Liver (tissue), 9 donors: ENCODE measurements around the gene EVI5. TPM values are rescaled to one million over a fixed set of nuclear protein-coding genes. Genes with fewer than 3 reads are reported as not detected.

Source experiments
- DNase-seq: peaks from one replicate; pipeline ENCODE4 v3.0.0-alpha.2; 2017; ENCODE audit warnings: low spot score
- H3K27ac ChIP-seq, 2 donors: one replicate each; pipeline ENCODE4 v1.7.0; 2013; ENCODE audit warnings: inconsistent platforms in 2 of 2, low read length in 2 of 2, control low read depth in 1 of 2, low read depth in 1 of 2, mild to moderate bottlenecking in 1 of 2
- H3K27me3 ChIP-seq, 4 donors: one replicate each; pipeline versions ENCODE4 v1.6.1 to v1.7.0; 2013; ENCODE audit warnings: low read length in 3 of 4, inconsistent platforms in 1 of 4, mild to moderate bottlenecking in 1 of 4, moderate library complexity in 1 of 4; ENCODE audit not compliant: control insufficient read depth in 4 of 4, insufficient read depth in 4 of 4
- H3K36me3 ChIP-seq, 4 donors: one replicate each; pipeline versions ENCODE4 v1.6.1 to v1.7.0; 2013; ENCODE audit warnings: low read length in 3 of 4, mild to moderate bottlenecking in 3 of 4, low read depth in 1 of 4, moderate library complexity in 1 of 4; ENCODE audit not compliant: control insufficient read depth in 4 of 4, insufficient read depth in 3 of 4
- H3K4me1 ChIP-seq, 4 donors: one replicate each; pipeline versions ENCODE4 v1.6.1 to v1.7.0; 2013; ENCODE audit warnings: low read length in 3 of 4, mild to moderate bottlenecking in 3 of 4, moderate library complexity in 1 of 4; ENCODE audit not compliant: control insufficient read depth in 4 of 4, insufficient read depth in 4 of 4
- H3K4me3 ChIP-seq, 3 donors: one replicate each; pipeline versions ENCODE4 v1.6.1 to v1.7.0; 2013; ENCODE audit warnings: low read length in 3 of 3, control low read depth in 1 of 3, low read depth in 1 of 3, mild to moderate bottlenecking in 1 of 3
- H3K9ac ChIP-seq, 2 donors: one replicate each; pipeline ENCODE4 v1.7.0; 2013; ENCODE audit warnings: low read length in 2 of 2, mild to moderate bottlenecking in 2 of 2, moderate library complexity in 2 of 2, control low read depth in 1 of 2, low read depth in 1 of 2
- H3K9me3 ChIP-seq, 4 donors: one replicate each; pipeline versions ENCODE4 v1.6.1 to v1.7.0; 2013; ENCODE audit warnings: low read length in 3 of 4; ENCODE audit not compliant: control insufficient read depth in 4 of 4
- ATF3 ChIP-seq: IDR thresholded peaks from 2 replicates; pipeline ENCODE4 v1.6.1; 2016; ENCODE audit warnings: antibody characterized with exemption
- CTCF ChIP-seq: fragments of 150-350 bp; IDR thresholded peaks from 2 replicates; pipeline ENCODE4 v1.5.1; 2017; ENCODE audit warnings: improper control_type of control experiment, low read depth, low read length; ENCODE audit not compliant: missing input control
- EGR1 ChIP-seq, 2 donors: IDR thresholded peaks; 2 replicates each; pipeline ENCODE4 v1.6.1; 2016 to 2018; ENCODE audit warnings: antibody characterized with exemption in 2 of 2, low read depth in 2 of 2
- FOXA1 ChIP-seq: IDR thresholded peaks from 2 replicates; pipeline ENCODE4 v1.6.1; 2016; ENCODE audit warnings: antibody characterized with exemption
- FOXA2 ChIP-seq: IDR thresholded peaks from 2 replicates; pipeline ENCODE4 v1.6.1; 2016; ENCODE audit warnings: antibody characterized with exemption
- GABPA ChIP-seq, 2 donors: IDR thresholded peaks in 1 of 2; conservative IDR thresholded peaks in 1 of 2; 2 replicates each; pipeline ENCODE4 v1.6.1; 2016; ENCODE audit warnings: antibody characterized with exemption in 2 of 2, mild to moderate bottlenecking in 1 of 2, moderate library complexity in 1 of 2
- HNF4A ChIP-seq, 2 donors: conservative IDR thresholded peaks; 2 replicates each; pipeline ENCODE4 v1.6.1; 2016; ENCODE audit warnings: antibody characterized with exemption in 2 of 2, mild to moderate bottlenecking in 2 of 2
- HNF4G ChIP-seq: IDR thresholded peaks from 2 replicates; pipeline ENCODE4 v1.6.1; 2016; ENCODE audit warnings: antibody characterized with exemption
- JUND ChIP-seq, 2 donors: IDR thresholded peaks; 2 replicates each; pipeline ENCODE4 v1.6.1; 2016; ENCODE audit warnings: antibody characterized with exemption in 2 of 2
- MAX ChIP-seq: IDR thresholded peaks from 2 replicates; pipeline ENCODE4 v1.6.1; 2016; ENCODE audit warnings: antibody characterized with exemption
- NR2F2 ChIP-seq: IDR thresholded peaks from 2 replicates; pipeline ENCODE4 v1.6.1; 2016; ENCODE audit warnings: antibody characterized with exemption
- RAD21 ChIP-seq, 2 donors: IDR thresholded peaks; 2 replicates each; pipeline ENCODE4 v1.6.1; 2016; ENCODE audit warnings: antibody characterized with exemption in 2 of 2, mild to moderate bottlenecking in 2 of 2
- REST ChIP-seq: IDR thresholded peaks from 2 replicates; pipeline ENCODE4 v1.6.1; 2016; ENCODE audit warnings: antibody characterized with exemption, mild to moderate bottlenecking
- RXRA ChIP-seq, 2 donors: IDR thresholded peaks; 2 replicates each; pipeline ENCODE4 v1.6.1; 2017 to 2018; ENCODE audit warnings: antibody characterized with exemption in 2 of 2, mild to moderate bottlenecking in 1 of 2
- SP1 ChIP-seq: IDR thresholded peaks from 2 replicates; pipeline ENCODE4 v1.6.1; 2018; ENCODE audit warnings: antibody characterized with exemption, mild to moderate bottlenecking
- YY1 ChIP-seq: IDR thresholded peaks from 2 replicates; pipeline ENCODE4 v1.6.1; 2016; ENCODE audit warnings: antibody characterized with exemption, mild to moderate bottlenecking
- ZBTB33 ChIP-seq: IDR thresholded peaks from 2 replicates; pipeline ENCODE4 v1.6.1; 2016; ENCODE audit warnings: antibody characterized with exemption
- WGBS: extraction: QIAGEN DNeasy Blood & Tissue Kit; methylation state at CpG from one replicate; pipeline ENCODE4 v1.1.7; 2013; 5-methylcytosine and 5-hydroxymethylcytosine counted together
- polyA plus RNA-seq, 2 donors: library from polyadenylated mRNA; stranded (reverse) in 1 of 2; unstranded in 1 of 2; fragments of 200-250 nt in 1 of 2; fragments of >200 nt in 1 of 2; fragmentation: Nextera tagmentation in 1 of 2; extraction: Ambion mirVana in 1 of 2; gene quantifications; one replicate each; pipeline versions ENCODE4 v1.2.1 to v1.2.3, GENCODE V29; 2013 to 2015
- total RNA-seq, 2 donors: library from RNA; depleted of rRNA; stranded (reverse); fragments of >200 nt; gene quantifications; one replicate each; pipeline ENCODE4 v1.2.3, GENCODE V29; 2014
- donor health status: healthy.
- donor health status: healthy.
- donor health status: healthy.
- donor health status: healthy.
- donor health status: healthy.

The EVI5 gene
- total and polyA plus RNA-seq, 4 donors, result 4.0 to 35.9 (median 19.1) TPM

GRCh38 chr1:92481599-92481925 lies 303.3 kb downstream of the EVI5 start (continued):
- TF ChIP-seq HNF4A (conservative IDR thresholded peaks at IDR 0.05) (no peak), EGR1 (IDR thresholded peaks at IDR 0.05; ENCODE audit: low read depth in 2 of 2) (no peak), HNF4G (no peak), SP1 (no peak), FOXA1 (no peak), GABPA (IDR thresholded peaks at IDR 0.05 in 1 of 2, conservative IDR thresholded peaks at IDR 0.05 in 1 of 2) (no peak), ZBTB33 (no peak), NR2F2 (no peak)

GRCh38 chr1:92480813-92481598 lies 303.9 kb downstream of the EVI5 start:
- DNase-seq, result no peak
- H3K27ac ChIP-seq, result no peak overlapping the region

More at GRCh38 chr1:92480813-92481598, 303.9 kb downstream of the EVI5 start:
- Histone ChIP-seq H3K36me3 (no peaks in the 10 kb centered on the region), H3K4me1 (peaks cover 25 to 54% (median 46%) of the 10 kb centered on the region in 4 donors), H3K9ac (no peak overlapping the region), H3K27me3 (peaks cover 0 to 14% (median 3%) of the 10 kb centered on the region in 4 donors), H3K9me3 (no peaks in the 10 kb centered on the region), H3K4me3 (peak overlapping the region in 1 of 3 donors; percentile 15)
- 19% methylated on average over 65 of the region's 65 CpGs for WGBS
- TF ChIP-seq ATF3, result no peak
- TF ChIP-seq REST, result no peak
- TF ChIP-seq EGR1 (IDR thresholded peaks at IDR 0.05; ENCODE audit: low read depth in 2 of 2), result no peak
- TF ChIP-seq HNF4A (conservative IDR thresholded peaks at IDR 0.05), result no peak
- no peak for TF ChIP-seq SP1
- no peak for TF ChIP-seq NR2F2
- TF ChIP-seq FOXA1, result no peak
- TF ChIP-seq RXRA (IDR thresholded peaks at IDR 0.05), result no peak
- TF ChIP-seq JUND (IDR thresholded peaks at IDR 0.05), result no peak
- TF ChIP-seq RAD21 (IDR thresholded peaks at IDR 0.05), result no peak
- TF ChIP-seq YY1, result no peak
- TF ChIP-seq CTCF, result no peak
- TF ChIP-seq FOXA2, result no peak
- TF ChIP-seq MAX, result no peak
- TF ChIP-seq ZBTB33, result no peak
